HepG2 (cell line): Measurements from ENCODE around the gene MRPL51.

Experiments
- DNMT1 ChIP-seq: sonication (generic); formaldehyde crosslinking; IDR thresholded peaks from 2 replicates; pipeline ENCODE4 v1.5.1; 2020; ENCODE audit warnings: mild to moderate bottlenecking, missing genetic modification reagents
- FIP1L1 ChIP-seq: fragments of 200-400 bp; formaldehyde crosslinking; IDR thresholded peaks from 2 replicates; pipeline ENCODE4 v1.6.1; 2018; ENCODE audit warnings: low read depth, mild to moderate bottlenecking, low read length, moderate library complexity, borderline replicate concordance; ENCODE audit not compliant: insufficient read depth
- KDM1A ChIP-seq: IDR thresholded peaks from 2 replicates; pipeline ENCODE4 v1.6.1; 2016; ENCODE audit warnings: missing compliant biosample characterization

GRCh38 chr12:6492838-6493496 lies at the start of gene MRPL51:
- TF ChIP-seq KDM1A (CRISPR knock-in tag) (no peak), FIP1L1 (no peak; the same call in 1 of the 2 replicates), DNMT1 (CRISPR knock-in tag) (no peak)
